Fibroblast of villous mesenchyme (primary cell): Measurements from ENCODE around the gene USP3. TPM values are rescaled to one million over a fixed set of nuclear protein-coding genes. Genes with fewer than 3 reads are reported as not detected.

Source experiments
- DNase-seq: peaks from one replicate; pipeline ENCODE4 v3.0.0-alpha.2; 2010; ENCODE audit warnings: low read depth
- H3K4me3 ChIP-seq: 2 replicates; pipeline ENCODE4 v1.5.1; 2011; ENCODE audit warnings: low read depth, mild to moderate bottlenecking, low read length
- total RNA-seq: library from RNA; depleted of rRNA; stranded (reverse); fragments of >200 nt; gene quantifications from 2 replicates; pipeline ENCODE4 v1.2.3, GENCODE V29; 2012
- TF ChIP-seq, protein P1 (sequence below): IDR thresholded peaks from 2 replicates; pipeline ENCODE4 v1.5.1; 2012; ENCODE audit warnings: low read depth, mild to moderate bottlenecking, low read length; ENCODE audit not compliant: insufficient read depth

USP3 gene
- total RNA-seq, 1 donor: 34.1 TPM

DNA sequence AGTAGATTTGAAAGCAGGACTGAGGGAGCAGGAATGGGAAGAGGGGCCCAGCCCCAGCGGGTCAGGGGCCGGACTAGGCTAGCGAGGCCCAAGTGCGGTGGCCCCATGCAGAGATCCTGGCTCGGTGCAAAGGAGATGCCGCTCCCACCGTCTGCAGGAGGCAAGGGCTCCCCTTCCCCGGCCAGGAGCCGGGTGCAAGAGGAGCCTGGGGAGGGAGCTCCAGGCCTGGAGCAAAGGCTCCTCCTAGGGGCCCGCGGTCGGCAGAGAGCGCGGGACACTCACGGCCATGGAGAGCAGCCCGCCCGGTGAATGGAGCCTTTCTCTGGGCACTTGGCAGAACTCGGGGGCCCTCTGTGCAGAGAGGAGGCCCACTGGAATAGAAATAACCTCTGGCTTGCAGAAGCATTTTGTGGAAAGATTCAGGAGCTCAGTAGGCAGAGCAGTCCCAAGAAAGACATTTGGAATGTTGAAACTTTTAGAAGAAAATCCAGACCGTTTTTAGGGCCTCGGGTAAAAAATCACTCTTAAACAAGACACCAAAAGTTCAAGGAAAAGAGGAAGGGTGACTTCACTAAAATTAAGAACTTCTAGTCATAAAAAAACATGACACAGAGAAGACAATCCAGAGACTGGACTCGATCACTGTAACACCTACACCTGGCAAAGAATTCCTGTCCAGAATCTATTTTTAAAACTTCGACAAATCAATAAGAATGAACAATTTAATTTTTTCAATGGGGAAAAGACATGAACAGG is 43.0 kb upstream of the USP3 start:
- no peak for DNase-seq
- no peak overlapping the region for H3K4me3 ChIP-seq
- TF ChIP-seq, protein P1, sequence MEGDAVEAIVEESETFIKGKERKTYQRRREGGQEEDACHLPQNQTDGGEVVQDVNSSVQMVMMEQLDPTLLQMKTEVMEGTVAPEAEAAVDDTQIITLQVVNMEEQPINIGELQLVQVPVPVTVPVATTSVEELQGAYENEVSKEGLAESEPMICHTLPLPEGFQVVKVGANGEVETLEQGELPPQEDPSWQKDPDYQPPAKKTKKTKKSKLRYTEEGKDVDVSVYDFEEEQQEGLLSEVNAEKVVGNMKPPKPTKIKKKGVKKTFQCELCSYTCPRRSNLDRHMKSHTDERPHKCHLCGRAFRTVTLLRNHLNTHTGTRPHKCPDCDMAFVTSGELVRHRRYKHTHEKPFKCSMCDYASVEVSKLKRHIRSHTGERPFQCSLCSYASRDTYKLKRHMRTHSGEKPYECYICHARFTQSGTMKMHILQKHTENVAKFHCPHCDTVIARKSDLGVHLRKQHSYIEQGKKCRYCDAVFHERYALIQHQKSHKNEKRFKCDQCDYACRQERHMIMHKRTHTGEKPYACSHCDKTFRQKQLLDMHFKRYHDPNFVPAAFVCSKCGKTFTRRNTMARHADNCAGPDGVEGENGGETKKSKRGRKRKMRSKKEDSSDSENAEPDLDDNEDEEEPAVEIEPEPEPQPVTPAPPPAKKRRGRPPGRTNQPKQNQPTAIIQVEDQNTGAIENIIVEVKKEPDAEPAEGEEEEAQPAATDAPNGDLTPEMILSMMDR: peak; percentile 17

DNA sequence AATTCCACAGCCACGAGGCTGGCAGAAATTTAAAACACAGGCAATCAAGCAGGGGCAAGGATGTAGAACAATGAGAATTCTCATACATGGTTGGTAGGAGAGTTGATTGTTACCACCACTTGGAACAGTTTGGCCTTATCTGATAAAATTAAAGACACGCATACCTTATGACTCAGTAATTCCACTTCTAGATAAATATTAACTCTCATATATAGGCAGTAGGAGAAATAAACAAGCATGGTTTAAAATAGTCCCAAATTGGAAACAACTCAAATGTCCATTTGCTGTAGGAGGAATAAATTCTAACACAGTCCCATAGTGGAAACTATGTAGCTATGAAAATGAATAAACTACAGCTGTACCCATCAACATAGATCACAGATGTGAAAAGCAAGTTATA is 42.3 kb upstream of the USP3 start:
- TF ChIP-seq, protein P1: no peak
- peak; percentile 58 for DNase-seq
- no peak overlapping the region for H3K4me3 ChIP-seq

DNA sequence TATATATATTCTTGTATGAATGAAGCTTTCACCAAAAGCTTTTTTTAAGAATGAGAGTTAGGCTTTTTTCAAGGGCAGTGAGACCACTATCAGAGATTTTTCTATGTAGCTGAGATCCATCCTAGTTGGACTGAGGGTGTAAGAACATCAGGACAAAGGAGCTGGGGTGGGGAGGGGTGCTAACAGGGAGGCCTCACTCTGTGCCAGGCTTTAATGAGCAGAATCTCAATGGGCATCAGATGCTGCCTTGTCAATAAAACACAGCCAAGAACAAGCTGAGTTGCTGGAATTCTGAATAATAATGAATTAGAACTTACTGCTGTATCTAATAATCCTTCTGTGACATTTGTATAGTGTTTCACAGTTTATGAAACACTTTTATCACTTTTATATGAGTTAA is 41.4 kb upstream of the USP3 start:
- H3K4me3 ChIP-seq: no peak overlapping the region
- DNase-seq: no peak
- TF ChIP-seq, protein P1: no peak

DNA sequence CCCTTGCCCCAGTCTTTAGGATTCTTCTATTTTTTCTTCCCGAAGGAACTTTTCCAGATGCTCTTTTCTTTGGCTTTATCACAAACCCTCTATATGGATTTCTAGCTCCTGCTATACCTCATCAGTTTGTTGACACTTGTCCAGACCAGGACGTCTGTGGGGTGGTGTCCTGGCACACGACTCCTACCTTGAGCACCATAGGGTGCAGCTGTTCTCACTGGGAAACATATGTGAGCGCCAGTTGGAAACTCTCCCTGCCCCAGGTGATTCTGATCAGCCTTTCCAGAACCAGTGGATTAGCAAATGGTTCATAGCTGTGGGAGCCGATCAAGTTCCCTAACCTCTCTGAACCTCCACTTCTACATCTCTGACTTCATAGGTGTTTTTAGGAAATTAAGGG is 40.6 kb upstream of the USP3 start:
- TF ChIP-seq, protein P1: no peak
- H3K4me3 ChIP-seq: no peak overlapping the region
- DNase-seq: no peak

DNA sequence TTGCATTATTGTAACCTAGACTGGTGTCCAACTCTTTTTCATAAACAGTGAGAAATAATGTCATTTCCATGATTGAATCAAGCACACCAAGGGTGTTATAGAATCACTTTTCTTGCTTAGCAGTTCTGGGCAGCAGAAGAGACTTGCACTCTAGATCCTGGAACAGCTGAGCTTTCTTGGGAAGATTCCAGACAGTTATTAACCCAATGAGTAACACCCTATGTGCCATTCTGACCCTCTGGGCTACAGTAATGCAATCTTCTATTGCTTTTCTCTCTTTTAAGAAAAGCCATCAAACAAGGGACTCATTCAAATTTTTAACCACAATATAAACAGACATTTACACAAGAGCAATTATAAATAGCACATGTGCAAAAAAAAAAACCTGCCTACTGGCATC is 39.3 kb upstream of the USP3 start:
- H3K4me3 ChIP-seq: no peak overlapping the region
- DNase-seq: peak; percentile 88
- TF ChIP-seq, protein P1: no peak

DNA sequence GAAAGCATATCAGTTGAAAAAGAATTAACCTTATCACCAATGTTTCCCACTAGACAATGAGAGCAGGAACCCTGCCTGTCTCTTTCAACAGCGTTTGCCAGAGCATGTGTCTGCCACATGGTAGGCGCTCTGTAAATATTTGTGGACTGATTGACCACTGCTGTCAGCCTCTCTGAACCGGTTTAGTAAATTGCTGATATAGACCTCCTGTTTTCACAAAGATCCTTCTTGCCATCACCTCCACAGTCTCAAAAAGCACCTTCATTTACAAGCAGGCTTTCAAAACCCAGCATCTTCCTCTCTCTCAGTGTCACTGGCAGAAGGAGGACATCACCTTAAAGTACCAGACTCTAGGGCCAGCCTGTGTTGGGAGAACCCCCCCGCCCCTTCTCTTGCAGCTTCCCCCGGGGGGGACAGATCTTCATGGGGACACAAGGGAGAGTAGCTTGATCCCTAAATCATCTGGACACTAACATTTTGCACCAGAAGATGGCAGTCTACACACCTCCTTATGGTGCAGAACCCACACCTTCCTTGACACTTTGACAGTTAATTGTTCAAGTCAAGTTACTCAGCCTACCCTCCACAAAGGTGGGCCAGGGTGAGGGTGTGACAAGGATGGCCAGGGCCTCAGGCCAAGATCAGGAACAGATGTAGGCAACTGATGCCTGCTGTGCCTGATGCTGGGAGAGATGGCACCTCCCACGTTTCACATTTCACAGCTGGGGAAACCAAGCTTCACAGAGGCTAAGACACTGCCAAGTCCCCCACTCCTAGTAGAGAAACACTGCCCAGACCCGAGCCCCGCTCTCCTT is 37.8 kb upstream of the USP3 start:
- DNase-seq: peak; percentile 72
- TF ChIP-seq, protein P1: peak; percentile 61
- no peak overlapping the region for H3K4me3 ChIP-seq

DNA sequence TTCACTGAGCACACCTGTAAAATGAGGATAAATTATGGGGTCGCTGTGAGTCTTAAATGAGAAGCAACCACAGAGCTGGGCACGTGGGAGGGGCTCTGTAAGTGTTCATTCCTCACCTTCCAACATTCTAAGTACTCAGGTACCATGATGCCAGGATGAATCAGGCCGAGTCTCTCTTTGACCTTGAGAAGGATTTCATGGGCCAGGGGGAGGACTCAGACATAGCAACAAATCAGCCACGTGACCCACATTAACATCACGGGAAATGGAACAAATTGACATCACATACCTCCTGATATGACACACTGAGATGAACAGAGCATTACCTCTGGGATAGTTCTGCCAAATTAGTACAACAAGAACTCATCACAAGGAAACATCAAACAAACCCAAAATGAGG is 35.2 kb upstream of the USP3 start:
- TF ChIP-seq, protein P1: no peak
- H3K4me3 ChIP-seq: no peak overlapping the region
- DNase-seq: no peak
